Ishikawa (cell line): ENCODE results near the gene AGGF1.

Source experiments
- CEBPB ChIP-seq: IDR thresholded peaks from 2 replicates; pipeline ENCODE4 v1.6.1; 2012
- EGR1 ChIP-seq: IDR thresholded peaks from 2 replicates; pipeline ENCODE4 v1.6.1; 2012
- EP300 ChIP-seq: IDR thresholded peaks from 2 replicates; pipeline ENCODE4 v1.6.1; 2012; ENCODE audit warnings: borderline replicate concordance
- MAX ChIP-seq: IDR thresholded peaks from 2 replicates; pipeline ENCODE4 v1.6.1; 2012
- NFIC ChIP-seq: IDR thresholded peaks from 2 replicates; pipeline ENCODE4 v1.6.1; 2012
- RAD21 ChIP-seq: IDR thresholded peaks from 2 replicates; pipeline ENCODE4 v1.6.1; 2012; ENCODE audit warnings: low read depth
- REST ChIP-seq: IDR thresholded peaks from 2 replicates; pipeline ENCODE4 v1.6.1; 2012; ENCODE audit warnings: low read depth, mild to moderate bottlenecking
- TAF1 ChIP-seq: IDR thresholded peaks from 2 replicates; pipeline ENCODE4 v1.6.1; 2012; ENCODE audit warnings: low read depth, mild to moderate bottlenecking
- USF1 ChIP-seq: IDR thresholded peaks from 2 replicates; pipeline ENCODE4 v1.6.1; 2012
- YY1 ChIP-seq: IDR thresholded peaks from 2 replicates; pipeline ENCODE4 v1.6.1; 2012; ENCODE audit warnings: low read depth
- ZBTB7A ChIP-seq: IDR thresholded peaks from 2 replicates; pipeline ENCODE4 v1.6.1; 2012; ENCODE audit warnings: low read depth

GRCh38 chr5:77029376-77029885, 773 bp upstream of the AGGF1 start:
- TF ChIP-seq EP300 = no peak
- TF ChIP-seq YY1 = no peak
- TF ChIP-seq CEBPB = no peak
- no peak for TF ChIP-seq MAX
- no peak for TF ChIP-seq REST
- no peak for TF ChIP-seq RAD21
- no peak for TF ChIP-seq ZBTB7A
- TF ChIP-seq USF1 = no peak
- TF ChIP-seq TAF1 = no peak
- no peak for TF ChIP-seq NFIC
- TF ChIP-seq EGR1 = no peak
